ENCODE measurements around the gene SCD.
"Not testable (repeated sequence)": the region's sequence is repeated elsewhere in the genome, so short reads cannot be mapped to it uniquely, and the experiment has no call there.

SCD gene

GRCh38 chr10:100346765-100347567 lies at the start of gene SCD:
Gene SCD, plus strand, starts transcription at chr10:100347233. Its CDS starts 272 bp downstream, at chr10:100347505.
- DNase-seq (ENCODE audit: low read depth), result peak; percentile 92

- DNase-seq (ENCODE audit: low read depth), result no peak
Observed at GRCh38 chr10:100297242-100297641, 49.8 kb upstream of the SCD start.

GRCh38 chr10:100301123-100301522 lies 45.9 kb upstream of the SCD start:
- not testable (repeated sequence) for DNase-seq (ENCODE audit: low read depth)

GRCh38 chr10:100303724-100304319 lies 43.2 kb upstream of the SCD start:
- no peak for DNase-seq (ENCODE audit: low read depth)

- no peak for DNase-seq (ENCODE audit: low read depth)
Observed at GRCh38 chr10:100304414-100304813, 42.6 kb upstream of the SCD start.

- DNase-seq (ENCODE audit: low read depth), result no peak
Observed at GRCh38 chr10:100306861-100307260, 40.2 kb upstream of the SCD start.

- DNase-seq (ENCODE audit: low read depth), result no peak
Observed at GRCh38 chr10:100307684-100308083, 39.3 kb upstream of the SCD start.

- DNase-seq (ENCODE audit: low read depth), result no peak
Observed at GRCh38 chr10:100311298-100311697, 35.7 kb upstream of the SCD start.

- no peak for DNase-seq (ENCODE audit: low read depth)
Observed at GRCh38 chr10:100315615-100316014, 31.4 kb upstream of the SCD start.

- no peak for DNase-seq (ENCODE audit: low read depth)
Observed at GRCh38 chr10:100318207-100318606, 28.8 kb upstream of the SCD start.

- DNase-seq (ENCODE audit: low read depth), result no peak
Observed at GRCh38 chr10:100319707-100320402, 27.2 kb upstream of the SCD start.

GRCh38 chr10:100325158-100325557 lies 21.9 kb upstream of the SCD start:
- no peak for DNase-seq (ENCODE audit: low read depth)

GRCh38 chr10:100327007-100327717 lies 19.9 kb upstream of the SCD start:
- no peak for DNase-seq (ENCODE audit: low read depth)

GRCh38 chr10:100327718-100328009 lies 19.4 kb upstream of the SCD start:
- DNase-seq (ENCODE audit: low read depth), result no peak

- DNase-seq (ENCODE audit: low read depth), result no peak
Observed at GRCh38 chr10:100328198-100328597, 18.8 kb upstream of the SCD start.

- no peak for DNase-seq (ENCODE audit: low read depth)
Observed at GRCh38 chr10:100330079-100330478, 17.0 kb upstream of the SCD start, which contains the start of gene PKD2L1. Gene PKD2L1, minus strand, starts transcription at chr10:100330228. Its CDS starts 125 bp downstream, at chr10:100330103.

- no peak for DNase-seq (ENCODE audit: low read depth)
Observed at GRCh38 chr10:100333106-100333505, 13.9 kb upstream of the SCD start.

GRCh38 chr10:100333661-100334440 lies 13.2 kb upstream of the SCD start:
- no peak for DNase-seq (ENCODE audit: low read depth)

GRCh38 chr10:100334762-100335161 lies 12.3 kb upstream of the SCD start:
- no peak for DNase-seq (ENCODE audit: low read depth)

GRCh38 chr10:100338434-100339036 lies 8.5 kb upstream of the SCD start:
- no peak for DNase-seq (ENCODE audit: low read depth)

- no peak for DNase-seq (ENCODE audit: low read depth)
Observed at GRCh38 chr10:100339236-100339635, 7.8 kb upstream of the SCD start.
